IMR-90 (cell line): ENCODE data around the gene AASS. TPM values are rescaled to one million over a fixed set of nuclear protein-coding genes. Genes with fewer than 3 reads are reported as not detected.

Source experiments
- ATAC-seq: fragments of 200-7000 bp; cut with Tn5 transposase; 2 replicates; pipeline ENCODE4 v1.9.1; 2020; ENCODE audit warnings: low read depth, mild to moderate bottlenecking, moderate library complexity
- BruUV-seq: library from RNA; stranded (reverse); fragments of 400-500 nt; replicated peaks from 2 replicates; lab custom pipeline; 2021; lab: Mats Ljungman, UMichigan
- CTCF ChIA-PET: fragments of 300-600 bp; formaldehyde crosslinking; extraction: SDS; loops from one replicate; lab custom pipeline; 2021; ENCODE audit warnings: antibody characterized with exemption; lab: Yijun Ruan, JAX
- POLR2A ChIA-PET: fragments of 300-600 bp; sonication (Branson Sonifier 250); formaldehyde crosslinking; loops from one replicate; lab custom pipeline; 2022; ENCODE audit warnings: antibody characterized with exemption; ENCODE audit not compliant: unreplicated experiment; lab: Charles Lee
- DNase-seq: peaks from one replicate; pipeline ENCODE4 v3.0.0; 2013
- H2AFZ ChIP-seq: replicated peaks from 2 replicates; pipeline ENCODE3; 2013; ENCODE audit warnings: low read length, mild to moderate bottlenecking; ENCODE audit not compliant: poor library complexity
- H2AK5ac ChIP-seq: 2 replicates; pipeline ENCODE4 v1.6.1; 2013; ENCODE audit warnings: low read depth, low read length, inconsistent platforms
- H2AK9ac ChIP-seq: replicated peaks from 2 replicates; pipeline ENCODE3; 2013; ENCODE audit warnings: mild to moderate bottlenecking, low read depth, low read length, moderate library complexity; ENCODE audit not compliant: poor library complexity
- H2BK120ac ChIP-seq: 2 replicates; pipeline ENCODE4 v1.6.1; 2013; ENCODE audit warnings: low read depth, low read length, inconsistent platforms
- H2BK15ac ChIP-seq: 3 replicates; pipeline ENCODE4 v1.6.1; 2013; ENCODE audit warnings: low read depth, low read length, inconsistent platforms
- H2BK20ac ChIP-seq: 2 replicates; pipeline ENCODE4 v1.6.1; 2013; ENCODE audit warnings: low read depth, mild to moderate bottlenecking, inconsistent platforms, low read length, moderate library complexity
- H2BK5ac ChIP-seq: 2 replicates; pipeline ENCODE4 v1.6.1; 2013; ENCODE audit warnings: mild to moderate bottlenecking, low read depth, low read length, inconsistent platforms; ENCODE audit not compliant: poor library complexity, severe bottlenecking
- H3K14ac ChIP-seq: replicated peaks from 2 replicates; pipeline ENCODE4 v1.6.1; 2013; ENCODE audit warnings: low read depth, low read length, inconsistent platforms
- H3K18ac ChIP-seq: 2 replicates; pipeline ENCODE4 v1.6.1; 2013; ENCODE audit warnings: low read depth, low read length, control low read depth
- H3K23ac ChIP-seq: 2 replicates; pipeline ENCODE4 v1.6.1; 2013; ENCODE audit warnings: low read depth, low read length, inconsistent platforms
- H3K27ac ChIP-seq: 2 replicates; pipeline ENCODE4 v1.5.1; 2013; ENCODE audit warnings: mild to moderate bottlenecking, control low read depth, low read length; ENCODE audit not compliant: insufficient read depth
- H3K27me3 ChIP-seq: 2 replicates; pipeline ENCODE4 v1.6.1; 2013; ENCODE audit warnings: low read length; ENCODE audit not compliant: control insufficient read depth, insufficient read depth
- H3K36me3 ChIP-seq: 2 replicates; pipeline ENCODE4 v1.6.1; 2013; ENCODE audit warnings: low read length, mixed read lengths; ENCODE audit not compliant: control insufficient read depth, insufficient read depth
- H3K4ac ChIP-seq: 2 replicates; pipeline ENCODE4 v1.6.1; 2013; ENCODE audit warnings: low read depth, low read length, inconsistent platforms
- H3K4me1 ChIP-seq: 2 replicates; pipeline ENCODE4 v1.6.1; 2013; ENCODE audit warnings: low read length, mixed read lengths; ENCODE audit not compliant: control insufficient read depth, insufficient read depth
- H3K4me2 ChIP-seq: 2 replicates; pipeline ENCODE4 v1.6.1; 2013; ENCODE audit warnings: low read depth, mild to moderate bottlenecking, control low read depth, low read length, moderate library complexity
- H3K4me3 ChIP-seq: 2 replicates; pipeline ENCODE4 v1.5.1; 2013; ENCODE audit warnings: low read depth, mild to moderate bottlenecking, control low read depth, low read length, moderate library complexity; ENCODE audit not compliant: insufficient read depth
- H3K56ac ChIP-seq: 2 replicates; pipeline ENCODE4 v1.6.1; 2013; ENCODE audit warnings: low read length, inconsistent platforms; ENCODE audit not compliant: insufficient read depth; ENCODE audit errors: extremely low read depth
- H3K79me1 ChIP-seq, 2 experiments: 2 replicates each; pipeline ENCODE4 v1.6.1; 2013; ENCODE audit warnings: low read length in 2 of 2, inconsistent platforms in 1 of 2, low read depth in 1 of 2
- H3K9ac ChIP-seq: 2 replicates; pipeline ENCODE4 v1.6.1; 2013; ENCODE audit warnings: low read depth, low read length, control low read depth
- H3K9me1 ChIP-seq: 2 replicates; pipeline ENCODE4 v1.6.1; 2013; ENCODE audit warnings: low read length, inconsistent platforms; ENCODE audit not compliant: insufficient read depth
- H3K9me3 ChIP-seq: 2 replicates; pipeline ENCODE4 v1.6.1; 2013; ENCODE audit warnings: low read length; ENCODE audit not compliant: control insufficient read depth, insufficient read depth
- H4K20me1 ChIP-seq: 2 replicates; pipeline ENCODE4 v1.6.1; 2013; ENCODE audit warnings: low read length, inconsistent platforms; ENCODE audit not compliant: insufficient read depth
- H4K5ac ChIP-seq: 2 replicates; pipeline ENCODE4 v1.6.1; 2013; ENCODE audit warnings: mild to moderate bottlenecking, low read depth, low read length, control low read depth
- H4K8ac ChIP-seq, 2 experiments: 2 replicates each; pipeline ENCODE4 v1.6.1; 2013; ENCODE audit warnings: low read depth in 2 of 2, low read length in 2 of 2, control low read depth in 1 of 2, inconsistent platforms in 1 of 2
- H4K91ac ChIP-seq: 2 replicates; pipeline ENCODE4 v1.6.1; 2013; ENCODE audit warnings: low read depth, low read length, inconsistent platforms; ENCODE audit not compliant: insufficient read depth
- CEBPB ChIP-seq: IDR thresholded peaks from 2 replicates; pipeline ENCODE4 v1.6.1; 2012; ENCODE audit warnings: low read depth, low read length, improper control_type of control experiment
- CHD1 ChIP-seq: IDR thresholded peaks from 2 replicates; pipeline ENCODE4 v1.6.1; 2012; ENCODE audit warnings: low read depth, low read length, improper control_type of control experiment
- MAFK ChIP-seq: IDR thresholded peaks from 2 replicates; pipeline ENCODE4 v1.6.1; 2012; ENCODE audit warnings: low read depth, low read length, improper control_type of control experiment
- MAZ ChIP-seq: IDR thresholded peaks from 2 replicates; pipeline ENCODE4 v1.6.1; 2012; ENCODE audit warnings: low read depth, mild to moderate bottlenecking, low read length, improper control_type of control experiment, moderate library complexity, borderline replicate concordance
- POLR2A ChIP-seq: IDR thresholded peaks from 2 replicates; pipeline ENCODE4 v1.6.1; 2012; ENCODE audit warnings: mild to moderate bottlenecking, low read depth, low read length
- RAD21 ChIP-seq: IDR thresholded peaks from 2 replicates; pipeline ENCODE4 v1.6.1; 2012; ENCODE audit warnings: low read length, improper control_type of control experiment
- RFX5 ChIP-seq: IDR thresholded peaks from 2 replicates; pipeline ENCODE4 v1.8.0; 2012; ENCODE audit warnings: low read depth, mild to moderate bottlenecking, low read length, moderate library complexity
- SMC3 ChIP-seq: fragments of 150-350 bp; IDR thresholded peaks from 2 replicates; pipeline ENCODE4 v1.6.1; 2016; ENCODE audit warnings: low read depth, mild to moderate bottlenecking, antibody characterized with exemption, low read length, moderate library complexity
- WGBS, 2 experiments: methylation state at CpG; one replicate each; pipeline versions ENCODE4 v1.1.5 to v1.1.7; 2013; ENCODE audit warnings: missing lambda C conversion rate in 2 of 2; ENCODE audit not compliant: insufficient read length in 1 of 2; ENCODE audit errors: extremely low coverage in 2 of 2; 5-methylcytosine and 5-hydroxymethylcytosine counted together
- dilution Hi-C: fragments of 300-500 bp; cut with HindIII; formaldehyde crosslinking; loops from one replicate; pipeline ENCODE4 v1.14.3; 2018; ENCODE audit warnings: low sequenced_read_pairs; ENCODE audit not compliant: unreplicated experiment
- in situ Hi-C: fragments of 300-500 bp; cut with MboI; formaldehyde crosslinking; loops from 3 replicates; pipeline ENCODE4 v1.14.3; 2019; ENCODE audit warnings: low sequenced_read_pairs, inconsistent platforms, mixed read lengths
- intact Hi-C: fragments of 100-400 bp; cut with micrococcal nuclease; formaldehyde crosslinking; loops from 2 replicates; pipeline ENCODE4 v1.10.0; 2022
- polyA plus RNA-seq, 3 experiments: library from polyadenylated mRNA; depleted of rRNA; stranded (reverse); fragments of >200 nt; gene quantifications; 2 replicates each; pipeline ENCODE4 v1.2.3, GENCODE V29; 2012; ENCODE audit warnings: low replicate concordance in 1 of 3
- total RNA-seq: library from RNA; depleted of rRNA; stranded (reverse); fragments of >200 nt; gene quantifications from 2 replicates; pipeline ENCODE4 v1.2.3, GENCODE V29; 2012
- TF ChIP-seq, protein P1 (sequence below): fragments of 150-350 bp; IDR thresholded peaks from 2 replicates; pipeline ENCODE4 v1.6.1; 2017; ENCODE audit warnings: mild to moderate bottlenecking, antibody characterized with exemption, low read length, low read depth
- TF ChIP-seq, protein P2 (sequence below): fragments of 150-350 bp; IDR thresholded peaks from 2 replicates; pipeline ENCODE4 v1.6.1; 2016; ENCODE audit warnings: low read depth, mild to moderate bottlenecking, low read length, moderate library complexity, borderline replicate concordance

Gene AASS
- total and polyA plus RNA-seq, 2 of the 4 experiments (the other 2 are of a cell fraction), result 6.1 to 12.9 TPM

DNA sequence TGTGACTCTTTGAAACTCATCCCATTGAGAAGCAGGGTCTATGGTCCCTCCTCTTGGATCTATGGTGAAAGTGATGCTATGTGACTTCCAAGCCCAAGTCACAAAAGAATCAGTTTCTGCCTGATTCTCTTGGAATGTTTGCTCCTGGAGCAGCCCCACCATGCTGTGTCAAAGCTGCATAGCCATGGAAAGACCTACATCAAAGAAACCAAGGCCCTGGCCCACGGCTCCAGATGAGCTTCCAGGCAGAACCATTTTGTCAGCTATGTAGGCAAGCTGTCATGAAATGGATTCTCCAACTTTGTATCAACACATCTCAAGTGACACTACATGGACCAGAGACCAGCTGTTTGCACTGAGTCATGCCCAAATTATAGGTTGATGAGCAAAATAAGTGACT, 77.0 kb downstream of the AASS start:
- H4K91ac ChIP-seq, result no peak overlapping the region
- no peak overlapping the region for H2AK5ac ChIP-seq
- no peak overlapping the region for H3K4me2 ChIP-seq
- no peaks in the 10 kb centered on the region for H3K9me1 ChIP-seq
- H3K4me1 ChIP-seq, result no peaks in the 10 kb centered on the region
- no peak overlapping the region for H3K14ac ChIP-seq
- H3K79me1 ChIP-seq, result no peaks in the 10 kb centered on the region
- H2BK5ac ChIP-seq, result no peak overlapping the region
- intact Hi-C loops, result no loop called here
- no peak overlapping the region for H3K56ac ChIP-seq
- DNase-seq, result no peak
- H4K5ac ChIP-seq, result no peak overlapping the region
- H2AFZ ChIP-seq, result no peak overlapping the region
- no peak overlapping the region for H4K8ac ChIP-seq
- ATAC-seq, result no peak
- POLR2A ChIA-PET, result no interaction called here
- H3K4me3 ChIP-seq, result no peak overlapping the region
- no peak overlapping the region for H2AK9ac ChIP-seq
- H3K36me3 ChIP-seq, result no peaks in the 10 kb centered on the region
- TF ChIP-seq POLR2A (no peak), CHD1 (no peak), RAD21 (no peak), MAFK (no peak), SMC3 (no peak), MAZ (no peak), RFX5 (no peak), CEBPB (no peak)
- TF ChIP-seq, protein P1, sequence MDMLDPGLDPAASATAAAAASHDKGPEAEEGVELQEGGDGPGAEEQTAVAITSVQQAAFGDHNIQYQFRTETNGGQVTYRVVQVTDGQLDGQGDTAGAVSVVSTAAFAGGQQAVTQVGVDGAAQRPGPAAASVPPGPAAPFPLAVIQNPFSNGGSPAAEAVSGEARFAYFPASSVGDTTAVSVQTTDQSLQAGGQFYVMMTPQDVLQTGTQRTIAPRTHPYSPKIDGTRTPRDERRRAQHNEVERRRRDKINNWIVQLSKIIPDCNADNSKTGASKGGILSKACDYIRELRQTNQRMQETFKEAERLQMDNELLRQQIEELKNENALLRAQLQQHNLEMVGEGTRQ, result no peak
- TF ChIP-seq, protein P2, sequence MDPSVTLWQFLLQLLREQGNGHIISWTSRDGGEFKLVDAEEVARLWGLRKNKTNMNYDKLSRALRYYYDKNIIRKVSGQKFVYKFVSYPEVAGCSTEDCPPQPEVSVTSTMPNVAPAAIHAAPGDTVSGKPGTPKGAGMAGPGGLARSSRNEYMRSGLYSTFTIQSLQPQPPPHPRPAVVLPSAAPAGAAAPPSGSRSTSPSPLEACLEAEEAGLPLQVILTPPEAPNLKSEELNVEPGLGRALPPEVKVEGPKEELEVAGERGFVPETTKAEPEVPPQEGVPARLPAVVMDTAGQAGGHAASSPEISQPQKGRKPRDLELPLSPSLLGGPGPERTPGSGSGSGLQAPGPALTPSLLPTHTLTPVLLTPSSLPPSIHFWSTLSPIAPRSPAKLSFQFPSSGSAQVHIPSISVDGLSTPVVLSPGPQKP, result no peak
- no peaks in the 10 kb centered on the region for H3K9me3 ChIP-seq
- no TSS peak for BruUV-seq
- no peak overlapping the region for H2BK20ac ChIP-seq
- no CpG with 5 or more reads among the region's 1 CpG for WGBS, 2 experiments
- no peak overlapping the region for H2BK120ac ChIP-seq
- H4K20me1 ChIP-seq, result no peaks in the 10 kb centered on the region
- no peak overlapping the region for H3K18ac ChIP-seq
- no peak overlapping the region for H3K23ac ChIP-seq
- CTCF ChIA-PET, result no interaction called here
- H3K27ac ChIP-seq, result no peak overlapping the region
- H3K9ac ChIP-seq, result no peak overlapping the region
- in situ Hi-C loops, result no loop called here
- dilution Hi-C loops, result no loop called here
- H3K27me3 ChIP-seq, result no peaks in the 10 kb centered on the region
- H2BK15ac ChIP-seq, result no peak overlapping the region
- no peak overlapping the region for H3K4ac ChIP-seq
